HG02943 (cell line): ENCODE results near the gene SCNN1B.
"Not testable (repeated sequence)": the region's sequence is repeated elsewhere in the genome, so short reads cannot be mapped to it uniquely, and the experiment has no call there.

Source experiments
- ATAC-seq: cut with Tn5 transposase; IDR thresholded peaks from one replicate; pipeline ENCODE4 v1.9.1; 2021; ENCODE audit warnings: mild to moderate bottlenecking, low read depth, moderate library complexity; ENCODE audit not compliant: unreplicated experiment

SCNN1B gene

GRCh38 chr16:23288726-23289512 is 13.2 kb upstream of the SCNN1B start:
- no peak for ATAC-seq

GRCh38 chr16:23290189-23291062 is 11.7 kb upstream of the SCNN1B start:
- no peak for ATAC-seq

- ATAC-seq, result no peak
Measured at GRCh38 chr16:23293016-23293415, 9.1 kb upstream of the SCNN1B start.

DNA sequence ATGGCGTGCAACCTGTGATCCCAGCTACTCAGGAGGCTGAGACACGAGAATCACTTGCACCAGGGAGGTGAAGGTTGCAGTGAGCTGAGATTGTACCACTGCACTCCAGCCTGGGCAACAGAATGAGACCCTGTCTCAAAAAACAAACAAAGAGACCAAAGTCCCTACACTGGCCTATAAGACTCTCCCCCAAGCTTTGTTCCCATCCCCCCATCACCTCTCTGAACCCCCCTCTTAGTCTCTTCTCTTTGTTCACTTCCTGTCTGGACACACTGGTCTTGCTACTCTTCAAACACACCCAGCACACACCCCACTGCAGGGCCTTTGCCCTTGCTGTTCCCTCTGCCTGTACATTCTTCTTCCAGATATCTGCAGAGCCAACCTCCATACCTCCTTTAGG is 7.8 kb upstream of the SCNN1B start:
- ATAC-seq, result no peak

DNA sequence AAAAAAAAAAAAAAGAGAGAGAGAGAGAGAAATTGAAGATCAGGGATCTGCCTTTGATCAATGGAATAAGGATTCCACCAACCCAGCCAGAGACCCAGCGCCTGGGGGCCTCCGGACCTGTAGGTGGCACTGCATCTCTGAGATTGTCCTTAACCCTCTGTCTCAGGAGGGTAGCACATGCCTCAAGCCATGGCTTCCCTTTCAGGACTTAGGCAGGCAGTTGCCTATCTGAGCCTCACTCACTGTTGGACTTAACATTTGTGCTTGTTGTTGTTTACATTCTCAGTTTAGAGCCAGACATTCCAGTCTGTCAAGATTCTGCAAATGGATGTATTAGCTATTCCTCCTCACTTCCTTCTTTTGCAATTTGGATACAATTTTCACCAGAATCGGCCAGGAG is 5.1 kb upstream of the SCNN1B start:
- no peak for ATAC-seq

- no peak for ATAC-seq
Measured at GRCh38 chr16:23298290-23298915, 3.7 kb upstream of the SCNN1B start.

DNA sequence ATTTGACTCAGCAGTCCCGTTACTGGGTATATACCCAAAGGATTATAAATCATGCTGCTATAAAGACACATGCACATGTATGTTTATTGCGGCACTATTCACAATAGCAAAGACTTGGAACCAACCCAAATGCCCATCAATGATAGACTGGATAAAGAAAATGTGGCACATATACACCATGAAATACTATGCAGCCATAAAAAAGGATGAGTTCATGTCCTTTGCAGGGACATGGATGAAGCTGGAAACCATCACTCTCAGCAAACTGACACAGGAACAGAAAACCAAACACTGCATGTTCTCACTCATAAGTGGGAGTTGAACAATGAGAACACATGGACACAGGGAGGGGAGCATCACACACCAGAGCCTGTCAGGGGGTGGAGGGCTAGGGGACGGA is 2.3 kb upstream of the SCNN1B start:
- ATAC-seq, result not testable (repeated sequence)

GRCh38 chr16:23301251-23302044 is 654 bp upstream of the SCNN1B start:
- no peak for ATAC-seq

GRCh38 chr16:23303685-23304084 is 1.6 kb downstream of the SCNN1B start:
- ATAC-seq, result no peak

- ATAC-seq, result no peak
Measured at GRCh38 chr16:23304620-23305019, 2.5 kb downstream of the SCNN1B start.

- no peak for ATAC-seq
Measured at GRCh38 chr16:23306199-23307100, 4.3 kb downstream of the SCNN1B start.

GRCh38 chr16:23310217-23310616 is 8.1 kb downstream of the SCNN1B start:
- ATAC-seq, result no peak

- no peak for ATAC-seq
Measured at GRCh38 chr16:23310744-23311143, 8.6 kb downstream of the SCNN1B start.

DNA sequence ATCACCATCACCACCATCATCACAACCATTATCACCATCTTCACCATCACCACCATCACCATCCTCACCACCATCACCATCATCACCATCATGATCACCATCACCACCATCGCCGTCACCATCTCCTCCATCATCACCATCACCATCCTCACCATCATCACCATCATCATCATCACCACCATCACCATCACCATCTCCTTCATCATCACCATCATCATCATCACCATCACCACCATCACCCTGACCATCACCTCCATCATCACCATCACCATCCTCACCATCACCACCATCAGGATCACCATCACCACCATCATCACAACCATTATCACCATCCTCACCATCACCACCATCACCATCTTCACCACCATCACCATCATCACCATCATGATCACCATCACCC is 14.1 kb downstream of the SCNN1B start:
- no peak for ATAC-seq

DNA sequence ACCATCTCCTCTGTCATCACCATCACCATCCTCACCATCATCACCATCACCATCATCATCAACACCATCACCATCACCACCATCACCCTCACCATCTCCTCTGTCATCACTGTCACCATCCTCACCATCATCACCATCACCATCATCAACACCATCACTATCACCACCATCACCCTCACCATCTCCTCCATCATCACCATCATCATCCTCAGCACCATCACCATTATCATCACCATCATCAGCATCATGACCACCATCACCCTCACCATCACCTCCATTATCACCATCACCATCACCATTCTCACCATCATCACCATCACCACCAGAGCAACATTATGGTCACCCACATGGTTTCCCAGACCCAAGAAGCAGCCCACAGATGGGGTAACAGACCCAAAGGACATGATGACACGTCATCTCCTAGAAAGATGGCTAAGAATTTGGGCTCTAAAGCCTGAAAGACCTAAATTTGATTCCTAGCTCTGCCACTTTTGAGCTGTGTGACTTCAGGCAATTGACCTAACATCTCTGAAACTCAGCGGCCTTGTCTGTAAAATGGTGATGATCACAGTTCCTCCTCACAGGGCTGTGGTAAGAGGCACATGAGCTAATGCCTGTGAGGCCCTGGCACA is 14.6 kb downstream of the SCNN1B start:
- no peak for ATAC-seq

DNA sequence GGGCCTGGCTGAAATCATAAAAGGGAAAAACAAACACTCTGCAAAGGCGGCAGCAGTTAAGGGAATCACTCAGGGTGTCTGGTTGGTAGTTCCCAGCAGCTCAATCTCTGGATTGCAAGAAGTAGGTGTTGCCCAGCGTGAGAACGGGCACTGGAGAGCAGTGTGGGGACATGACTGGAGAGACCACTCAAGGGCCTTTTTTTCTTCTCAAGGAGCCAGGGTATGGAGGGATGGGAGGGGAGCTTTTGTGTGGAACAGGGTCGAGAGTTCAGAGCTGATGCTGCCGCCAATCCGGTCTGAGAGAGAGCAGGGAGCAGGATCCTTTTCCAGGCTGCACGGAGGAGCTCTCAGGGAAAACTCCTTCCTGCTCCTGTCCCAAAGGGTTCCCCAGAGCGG is 15.2 kb downstream of the SCNN1B start:
- ATAC-seq, result no peak

- no peak for ATAC-seq
Measured at GRCh38 chr16:23317751-23318150, 15.6 kb downstream of the SCNN1B start.

DNA sequence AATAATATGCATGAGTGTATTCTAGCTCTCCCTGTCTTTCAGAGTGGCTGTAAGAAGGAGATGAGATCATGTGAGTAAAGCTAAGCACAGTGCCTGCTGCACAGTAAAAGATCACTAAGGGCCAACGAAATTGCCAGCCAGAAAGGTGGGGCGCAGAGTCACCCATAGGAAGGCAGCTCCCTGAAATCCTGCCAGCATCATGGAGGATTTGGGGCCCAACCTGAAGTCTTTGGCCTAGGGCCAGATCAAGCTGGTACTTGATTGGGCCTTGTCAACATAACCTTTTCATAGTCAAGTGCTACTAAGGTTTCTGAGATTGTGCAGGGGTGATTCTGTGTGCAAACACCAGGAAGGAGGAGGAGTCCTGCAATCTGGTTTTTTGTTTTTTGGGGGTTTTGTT is 16.5 kb downstream of the SCNN1B start:
- ATAC-seq, result no peak
